Colonic mucosa (tissue), 4 donors: ENCODE measurements around the gene MYH16. TPM values are rescaled to one million over a fixed set of nuclear protein-coding genes. Genes with fewer than 3 reads are reported as not detected.
"Not testable (repeated sequence)": the region's sequence is repeated elsewhere in the genome, so short reads cannot be mapped to it uniquely, and the experiment has no call there.

Experiments
- DNase-seq: peaks from one replicate; pipeline ENCODE4 v3.0.0-alpha.2; 2020
- H3K27ac ChIP-seq: fragments of 200-600 bp; one replicate; pipeline ENCODE4 v1.8.0; 2021
- H3K27me3 ChIP-seq: fragments of 200-600 bp; one replicate; pipeline ENCODE4 v1.8.0; 2021
- H3K36me3 ChIP-seq: fragments of 200-600 bp; one replicate; pipeline ENCODE4 v1.8.0; 2021
- H3K4me1 ChIP-seq: fragments of 200-600 bp; one replicate; pipeline ENCODE4 v1.8.0; 2021; ENCODE audit warnings: mild to moderate bottlenecking
- H3K4me3 ChIP-seq: fragments of 200-600 bp; one replicate; pipeline ENCODE4 v1.8.0; 2021
- H3K9ac ChIP-seq, 2 donors: one replicate each; pipeline ENCODE4 v1.7.0; 2013; ENCODE audit warnings: control low read depth in 2 of 2, low read depth in 2 of 2, low read length in 2 of 2
- H3K9me3 ChIP-seq: fragments of 200-600 bp; one replicate; pipeline ENCODE4 v1.8.0; 2021
- CTCF ChIP-seq: fragments of 200-600 bp; IDR thresholded peaks from one replicate; pipeline ENCODE4 v1.8.0; 2022; ENCODE audit warnings: antibody characterized with exemption, mild to moderate bottlenecking
- intact Hi-C: fragments of 100-400 bp; cut with DNase I; formaldehyde crosslinking; loops from one replicate; pipeline ENCODE4 v1.14.1; 2022
- total RNA-seq, 2 donors: library from RNA; stranded (reverse); fragmentation: NEBNext Ultra II Directional in 1 of 2; extraction: Animal tissue kit (Norgen Biotek cat#: 25700) in 1 of 2; gene quantifications; one replicate each; pipeline ENCODE4 v1.2.1, GENCODE V29; 2021
- donor health status: healthy.
- donor health status: DM: no; HTN: no; CAD: no.
- donor health status: DM: no; HTN: no; CAD: no.

The MYH16 gene
- total RNA-seq, 2 donors from 2014 or later, result not detected

- Histone ChIP-seq H3K27ac (no peak overlapping the region), H3K4me1 (no peaks in the 10 kb centered on the region), H3K4me3 (no peak overlapping the region), H3K9me3 (no peaks in the 10 kb centered on the region), H3K27me3 (no peaks in the 10 kb centered on the region), H3K9ac (no peak overlapping the region), H3K36me3 (no peaks in the 10 kb centered on the region)
- intact Hi-C loops, result no loop called here
- DNase-seq, result no peak
- no peak for TF ChIP-seq CTCF
Measured at GRCh38 chr7:99289185-99289584, 16.5 kb downstream of the MYH16 start.

- H3K27ac ChIP-seq, H3K9me3 ChIP-seq, H3K9ac ChIP-seq, H3K27me3 ChIP-seq, H3K4me1 ChIP-seq, intact Hi-C loops, H3K4me3 ChIP-seq, H3K36me3 ChIP-seq, DNase-seq: not testable (repeated sequence)
Measured at GRCh38 chr7:99290148-99290547, 17.5 kb downstream of the MYH16 start.

- H3K4me3 ChIP-seq, result no peak overlapping the region
- DNase-seq, result peak; percentile 51
- no peaks in the 10 kb centered on the region for H3K4me1 ChIP-seq
- H3K27me3 ChIP-seq, result no peaks in the 10 kb centered on the region
- H3K27ac ChIP-seq, result no peak overlapping the region
- no peak overlapping the region for H3K9ac ChIP-seq
- intact Hi-C loops, result no loop called here
- no peak for TF ChIP-seq CTCF
- no peaks in the 10 kb centered on the region for H3K36me3 ChIP-seq
- H3K9me3 ChIP-seq, result no peaks in the 10 kb centered on the region
Measured at GRCh38 chr7:99290980-99291607, 18.5 kb downstream of the MYH16 start.

- Histone ChIP-seq H3K4me3 (no peak overlapping the region), H3K9ac (no peak overlapping the region), H3K27me3 (no peaks in the 10 kb centered on the region), H3K9me3 (no peaks in the 10 kb centered on the region), H3K4me1 (no peaks in the 10 kb centered on the region), H3K36me3 (no peaks in the 10 kb centered on the region), H3K27ac (no peak overlapping the region)
- TF ChIP-seq CTCF, result no peak
- intact Hi-C loops, result no loop called here
- DNase-seq, result no peak
Measured at GRCh38 chr7:99292127-99292526, 19.5 kb downstream of the MYH16 start.

- no peak for DNase-seq
- no peaks in the 10 kb centered on the region for H3K36me3 ChIP-seq
- no peak overlapping the region for H3K9ac ChIP-seq
- no peak overlapping the region for H3K27ac ChIP-seq
- no peaks in the 10 kb centered on the region for H3K4me1 ChIP-seq
- H3K9me3 ChIP-seq, result no peaks in the 10 kb centered on the region
- TF ChIP-seq CTCF, result no peak
- H3K27me3 ChIP-seq, result no peaks in the 10 kb centered on the region
- intact Hi-C loops, result no loop called here
- no peak overlapping the region for H3K4me3 ChIP-seq
Measured at GRCh38 chr7:99293167-99293566, 20.5 kb downstream of the MYH16 start.

- intact Hi-C loops, result no loop called here
Measured at GRCh38 chr7:99293650-99294049, 21.0 kb downstream of the MYH16 start.

More at GRCh38 chr7:99293650-99294049, 21.0 kb downstream of the MYH16 start:
- no peak overlapping the region for H3K9ac ChIP-seq
- DNase-seq, result no peak
- H3K27ac ChIP-seq, result no peak overlapping the region
- no peaks in the 10 kb centered on the region for H3K36me3 ChIP-seq
- no peak overlapping the region for H3K4me3 ChIP-seq
- no peaks in the 10 kb centered on the region for H3K27me3 ChIP-seq
- no peaks in the 10 kb centered on the region for H3K9me3 ChIP-seq
- no peak for TF ChIP-seq CTCF
- H3K4me1 ChIP-seq, result no peaks in the 10 kb centered on the region
